GOT3 (cell line): Measurements from ENCODE around the gene DBH.

Source experiments
- DNase-seq: peaks from one replicate; lab custom pipeline; 2025; ENCODE audit warnings: mixed read lengths; lab: John Stamatoyannopoulos, UW

DBH gene

GRCh38 chr9:133684121-133684935, 48.2 kb downstream of the DBH start:
- DNase-seq: no peak

- no peak for DNase-seq
Observed at GRCh38 chr9:133684936-133685361, 48.8 kb downstream of the DBH start.

- DNase-seq: no peak
Observed at GRCh38 chr9:133685653-133686609, 49.8 kb downstream of the DBH start.

- no peak for DNase-seq
Observed at GRCh38 chr9:133686642-133687575, 50.7 kb downstream of the DBH start.

- DNase-seq: no peak
Observed at GRCh38 chr9:133687856-133688761, 51.9 kb downstream of the DBH start.

- no peak for DNase-seq
Observed at GRCh38 chr9:133689151-133689763, 53.1 kb downstream of the DBH start.

- no peak for DNase-seq
Observed at GRCh38 chr9:133690081-133690561, 54.0 kb downstream of the DBH start.

- no peak for DNase-seq
Observed at GRCh38 chr9:133691191-133691590, 55.0 kb downstream of the DBH start.

- DNase-seq: no peak
Observed at GRCh38 chr9:133691626-133692363, 55.6 kb downstream of the DBH start.

GRCh38 chr9:133692364-133692985, 56.3 kb downstream of the DBH start:
- no peak for DNase-seq

- DNase-seq: no peak
Observed at GRCh38 chr9:133693116-133693515, 57.0 kb downstream of the DBH start.

GRCh38 chr9:133693703-133694529, 57.8 kb downstream of the DBH start:
- no peak for DNase-seq

GRCh38 chr9:133694686-133695085, 58.5 kb downstream of the DBH start:
- no peak for DNase-seq

GRCh38 chr9:133696071-133696472, 59.9 kb downstream of the DBH start:
- DNase-seq: no peak

- no peak for DNase-seq
Observed at GRCh38 chr9:133699546-133699945, 63.4 kb downstream of the DBH start.

- DNase-seq: no peak
Observed at GRCh38 chr9:133700819-133701320, 64.7 kb downstream of the DBH start.

- no peak for DNase-seq
Observed at GRCh38 chr9:133701321-133701980, 65.3 kb downstream of the DBH start.
